ENCODE results near the gene CORIN.

- no peak for TF ChIP-seq CTCF (IDR thresholded peaks at IDR 0.05)
- TF ChIP-seq HEYL (CRISPR knock-in tag; IDR thresholded peaks at IDR 0.05): no peak
- no peak for TF ChIP-seq ZFP36 (IDR thresholded peaks at IDR 0.05; ENCODE audit: borderline replicate concordance, partially characterized antibody)
- no peak for TF ChIP-seq RAD21 (conservative IDR thresholded peaks at IDR 0.05 in 1 of 2, IDR thresholded peaks at IDR 0.05 in 1 of 2)
- TF ChIP-seq KDM1A (IDR thresholded peaks at IDR 0.05; ENCODE audit: low read depth): no peak
- no peak for TF ChIP-seq RCOR1 (IDR thresholded peaks at IDR 0.05; ENCODE audit: low read depth, low read length)
- no peak for TF ChIP-seq NPAS2 (CRISPR knock-in tag; IDR thresholded peaks at IDR 0.05; ENCODE audit: borderline replicate concordance)
- TF ChIP-seq HDAC2 (IDR thresholded peaks at IDR 0.05): no peak
- TF ChIP-seq MAX (IDR thresholded peaks at IDR 0.05): no peak
- no peak for TF ChIP-seq MAFK (IDR thresholded peaks at IDR 0.05; ENCODE audit: partially characterized antibody)
- no peak for TF ChIP-seq KDM5A (IDR thresholded peaks at IDR 0.05)
- TF ChIP-seq POLR2A (IDR thresholded peaks at IDR 0.05; ENCODE audit: low read length): no peak
Measured at GRCh38 chr4:47597696-47598095, 240.2 kb downstream of the CORIN start.
